Kidney glomerular epithelial cell (primary cell): Measurements from ENCODE around the gene PRSS37.

Experiments
- DNase-seq: peaks from one replicate; lab custom pipeline; 2025; lab: John Stamatoyannopoulos, UW

PRSS37 gene

GRCh38 chr7:141788296-141788695, 53.0 kb downstream of the PRSS37 start:
- DNase-seq: no peak
